Measurements from ENCODE around the gene EHF. TPM values are rescaled to one million over a fixed set of nuclear protein-coding genes. Genes with fewer than 3 reads are reported as not detected.
A peak's percentile ranks its signal among the peaks of the same experiment; 100 is the strongest.

The EHF gene
- total and polyA plus RNA-seq, 2 experiments from 2014 or later: 5.8 to 9.0 TPM

- H3K79me2 ChIP-seq: no peaks in the 10 kb centered on the region
- H3K27ac ChIP-seq: no peak overlapping the region
- no peak for DNase-seq (ENCODE audit: low spot score)
- H3K9me3 ChIP-seq (ENCODE audit: low read depth): no peaks in the 10 kb centered on the region
- H3K4me3 ChIP-seq: no peak overlapping the region
- H2AFZ ChIP-seq: no peak overlapping the region
- H3K4me2 ChIP-seq: no peak overlapping the region
- H3K36me3 ChIP-seq (replicated peaks; ENCODE audit: insufficient read depth, low read depth): no peaks in the 10 kb centered on the region
- no peaks in the 10 kb centered on the region for H4K20me1 ChIP-seq (ENCODE audit: insufficient read depth, poor library complexity, severe bottlenecking)
- H3K9me2 ChIP-seq (replicated peaks; ENCODE audit: insufficient read depth): no peaks in the 10 kb centered on the region
- peaks cover 6% of the 10 kb centered on the region for H3K4me1 ChIP-seq (ENCODE audit: insufficient read depth)
- H3K27me3 ChIP-seq: no peaks in the 10 kb centered on the region
- no peak for TF ChIP-seq CTCF (IDR thresholded peaks at IDR 0.05; ENCODE audit: poor library complexity)
- TF ChIP-seq EZH2phosphoT487 (IDR thresholded peaks at IDR 0.05; ENCODE audit: low read depth, severe bottlenecking, unreplicated experiment): no peak
- TF ChIP-seq EZH2 (IDR thresholded peaks at IDR 0.05; ENCODE audit: borderline replicate concordance): no peak
- 91% methylated on average over 6 of the region's 6 CpGs for WGBS (ENCODE audit: low lambda C conversion rate, missing lambda C conversion rate)
These were observed 31.5 kb downstream of the EHF start for GRCh38 chr11:34652191-34652973.

- H3K79me2 ChIP-seq: no peaks in the 10 kb centered on the region
- no peak overlapping the region for H3K4me2 ChIP-seq
- no peaks in the 10 kb centered on the region for H3K36me3 ChIP-seq (replicated peaks; ENCODE audit: insufficient read depth, low read depth)
- no peaks in the 10 kb centered on the region for H4K20me1 ChIP-seq (ENCODE audit: insufficient read depth, poor library complexity, severe bottlenecking)
- no peak for DNase-seq (ENCODE audit: low spot score)
- no peaks in the 10 kb centered on the region for H3K27me3 ChIP-seq
- peak overlapping the region; percentile 84 for H3K27ac ChIP-seq
- H3K9me3 ChIP-seq (ENCODE audit: low read depth): no peaks in the 10 kb centered on the region
- TF ChIP-seq CTCF (IDR thresholded peaks at IDR 0.05; ENCODE audit: poor library complexity) (no peak), EZH2phosphoT487 (IDR thresholded peaks at IDR 0.05; ENCODE audit: low read depth, severe bottlenecking, unreplicated experiment) (no peak), EZH2 (IDR thresholded peaks at IDR 0.05; ENCODE audit: borderline replicate concordance) (no peak)
- peaks cover 6% of the 10 kb centered on the region for H3K4me1 ChIP-seq (ENCODE audit: insufficient read depth)
- no peak overlapping the region for H3K4me3 ChIP-seq
- no peaks in the 10 kb centered on the region for H3K9me2 ChIP-seq (replicated peaks; ENCODE audit: insufficient read depth)
- WGBS (ENCODE audit: low lambda C conversion rate, missing lambda C conversion rate): 97% methylated on average over 3 of the region's 3 CpGs
- H2AFZ ChIP-seq: no peak overlapping the region
These were observed 32.1 kb downstream of the EHF start for GRCh38 chr11:34653031-34653430.

GRCh38 chr11:34653851-34654482 lies 33.1 kb downstream of the EHF start:
- 54% methylated on average over 12 of the region's 12 CpGs for WGBS (ENCODE audit: low lambda C conversion rate, missing lambda C conversion rate)
- Histone ChIP-seq H3K4me1 (ENCODE audit: insufficient read depth) (peaks cover 6% of the 10 kb centered on the region), H3K9me3 (ENCODE audit: low read depth) (no peaks in the 10 kb centered on the region), H4K20me1 (ENCODE audit: insufficient read depth, poor library complexity, severe bottlenecking) (no peaks in the 10 kb centered on the region), H3K79me2 (no peaks in the 10 kb centered on the region), H3K4me3 (no peak overlapping the region), H3K9me2 (replicated peaks; ENCODE audit: insufficient read depth) (no peaks in the 10 kb centered on the region), H2AFZ (no peak overlapping the region), H3K27ac (peak overlapping the region; percentile 84), H3K27me3 (no peaks in the 10 kb centered on the region), H3K4me2 (no peak overlapping the region), H3K36me3 (replicated peaks; ENCODE audit: insufficient read depth, low read depth) (no peaks in the 10 kb centered on the region)
- DNase-seq (ENCODE audit: low spot score): peak; percentile 84
- TF ChIP-seq EZH2 (IDR thresholded peaks at IDR 0.05; ENCODE audit: borderline replicate concordance) (no peak), CTCF (IDR thresholded peaks at IDR 0.05; ENCODE audit: poor library complexity) (peak; percentile 28)

Data from hepatocyte (in vitro differentiated cells).